Stimulated activated CD8-positive, alpha-beta memory T cell treated with anti-CD3 and anti-CD28 coated beads, Interleukin-4, amount 100 ng/mL, for 48 hours (primary cell): ENCODE data around the gene UGP2.

Source experiments
- DNase-seq: peaks from one replicate; pipeline ENCODE4 v3.0.0-alpha.2; 2020

The UGP2 gene

DNA sequence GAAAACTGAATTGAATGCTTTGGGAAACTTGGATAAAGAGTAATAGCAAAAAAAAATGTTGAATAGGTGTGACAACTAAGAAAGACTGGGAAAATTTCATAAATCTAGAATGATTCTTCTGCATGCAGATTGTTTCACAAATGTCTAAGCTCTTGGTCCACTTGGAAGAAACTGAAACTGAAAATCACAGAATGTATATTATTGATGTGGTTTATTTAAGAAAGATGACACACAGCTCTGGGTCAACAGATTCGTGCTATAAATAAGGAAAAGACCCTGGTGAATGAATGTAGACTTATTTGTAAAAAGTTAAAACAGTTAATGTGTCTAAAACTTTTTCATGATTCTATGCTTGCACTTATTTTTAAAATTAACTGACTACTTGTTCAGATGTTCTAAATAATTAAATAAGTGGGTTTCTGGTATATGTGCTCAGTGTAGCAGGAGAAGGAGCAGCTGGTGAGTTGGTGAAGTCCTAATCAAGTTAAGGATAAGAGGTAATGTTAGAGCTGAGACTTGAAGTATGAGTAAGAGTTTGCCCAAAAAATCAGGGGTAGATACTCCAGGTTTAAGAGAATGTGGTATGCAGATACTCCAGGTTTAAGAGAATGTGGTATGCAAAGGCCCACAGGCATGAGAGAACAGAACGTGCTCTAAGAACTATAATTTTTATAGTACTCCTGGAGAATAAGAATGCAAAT lies 24.5 kb downstream of the UGP2 start:
- no peak for DNase-seq

DNA sequence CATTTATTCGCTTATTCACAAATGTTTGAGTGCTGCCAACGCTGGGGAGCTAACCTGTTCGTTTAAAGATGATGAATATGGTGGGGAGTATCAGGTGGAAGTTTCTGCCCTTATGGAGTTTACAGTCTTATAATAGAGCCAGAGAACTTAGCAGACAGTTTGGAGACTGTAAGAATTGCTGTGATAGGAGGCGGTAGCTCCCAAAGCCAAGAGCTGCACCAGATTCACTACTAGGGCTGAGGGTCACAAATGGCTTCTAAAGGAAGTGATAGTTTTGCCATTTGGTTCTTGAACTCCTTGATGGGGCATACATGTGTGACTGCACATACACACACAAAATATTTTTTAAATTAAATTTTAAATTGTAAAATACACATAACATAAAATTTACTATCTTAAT lies 29.0 kb downstream of the UGP2 start:
- no peak for DNase-seq

DNA sequence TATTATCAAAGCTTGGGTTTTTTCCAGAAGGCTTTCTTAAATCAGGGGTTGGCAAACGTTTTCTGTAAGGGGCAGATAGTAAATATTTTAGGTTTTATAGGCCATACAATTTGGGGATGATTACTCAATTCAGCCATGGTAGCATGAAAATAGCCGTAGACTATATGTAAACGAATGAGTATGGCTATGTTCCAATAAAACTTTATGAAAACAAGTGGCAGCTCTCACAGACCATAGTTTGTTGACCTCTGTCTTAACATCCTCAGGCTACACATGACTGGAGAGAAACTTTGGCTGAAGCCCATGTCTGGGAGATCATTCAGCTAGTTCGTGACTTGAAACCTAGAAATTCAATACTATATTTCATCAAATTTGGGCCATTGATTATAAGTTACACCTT lies 30.2 kb downstream of the UGP2 start:
- DNase-seq = no peak

DNA sequence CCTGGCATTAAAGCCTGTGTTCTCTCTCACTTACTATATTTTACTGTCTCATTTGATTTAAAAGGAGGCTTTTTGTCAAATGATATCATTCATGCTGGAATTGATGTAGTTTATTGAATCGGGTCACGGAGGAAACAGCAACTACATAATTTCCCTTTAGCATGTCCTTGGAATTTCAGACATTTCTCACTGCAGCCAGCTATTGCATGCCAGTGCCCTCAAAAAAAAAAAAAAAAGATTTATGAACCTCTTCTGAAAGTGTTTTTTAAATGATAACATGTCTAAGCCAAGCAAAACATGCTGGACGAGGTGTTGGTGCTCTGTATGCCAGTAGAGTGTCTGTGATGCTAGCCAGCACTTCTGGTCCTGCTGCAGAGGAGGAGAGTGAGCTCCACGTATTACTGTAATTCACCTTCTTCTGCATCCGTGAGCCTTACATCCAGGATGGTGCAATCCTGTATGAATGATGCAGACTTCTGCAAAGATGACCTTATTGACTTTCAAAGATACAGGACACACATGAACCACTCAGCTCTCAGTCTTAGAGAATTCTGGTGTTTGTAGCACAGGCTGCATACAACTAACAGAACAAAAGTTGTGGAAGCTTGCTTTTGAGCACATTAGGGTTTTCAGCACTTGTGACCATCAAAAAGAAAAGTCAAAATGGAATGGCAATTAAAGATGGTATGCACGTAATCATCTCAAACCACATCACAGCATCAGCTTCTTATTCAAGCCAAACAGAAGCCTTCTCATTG lies 31.1 kb downstream of the UGP2 start:
- no peak for DNase-seq

- DNase-seq = no peak
These were observed 32.8 kb downstream of the UGP2 start for GRCh38 chr2:63874204-63875130.

DNA sequence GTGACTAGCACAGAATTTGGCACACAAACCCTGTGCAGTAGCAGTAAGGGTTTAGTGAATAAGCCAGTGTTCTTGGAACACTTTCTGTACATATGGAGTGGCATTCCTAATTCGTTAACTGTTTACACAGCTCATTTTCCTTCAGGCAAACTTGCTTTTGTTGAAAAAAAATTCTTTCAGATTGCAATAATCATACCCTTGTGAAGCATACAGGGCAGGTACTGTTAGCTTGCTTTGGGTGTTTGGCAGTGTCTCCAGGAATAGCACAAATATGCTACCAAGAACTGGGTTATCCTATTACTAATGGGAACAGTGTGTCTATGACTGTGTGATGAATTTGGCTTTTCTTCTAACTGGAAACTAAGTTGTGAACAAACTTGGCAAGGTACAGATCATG lies 33.4 kb downstream of the UGP2 start:
- no peak for DNase-seq

DNA sequence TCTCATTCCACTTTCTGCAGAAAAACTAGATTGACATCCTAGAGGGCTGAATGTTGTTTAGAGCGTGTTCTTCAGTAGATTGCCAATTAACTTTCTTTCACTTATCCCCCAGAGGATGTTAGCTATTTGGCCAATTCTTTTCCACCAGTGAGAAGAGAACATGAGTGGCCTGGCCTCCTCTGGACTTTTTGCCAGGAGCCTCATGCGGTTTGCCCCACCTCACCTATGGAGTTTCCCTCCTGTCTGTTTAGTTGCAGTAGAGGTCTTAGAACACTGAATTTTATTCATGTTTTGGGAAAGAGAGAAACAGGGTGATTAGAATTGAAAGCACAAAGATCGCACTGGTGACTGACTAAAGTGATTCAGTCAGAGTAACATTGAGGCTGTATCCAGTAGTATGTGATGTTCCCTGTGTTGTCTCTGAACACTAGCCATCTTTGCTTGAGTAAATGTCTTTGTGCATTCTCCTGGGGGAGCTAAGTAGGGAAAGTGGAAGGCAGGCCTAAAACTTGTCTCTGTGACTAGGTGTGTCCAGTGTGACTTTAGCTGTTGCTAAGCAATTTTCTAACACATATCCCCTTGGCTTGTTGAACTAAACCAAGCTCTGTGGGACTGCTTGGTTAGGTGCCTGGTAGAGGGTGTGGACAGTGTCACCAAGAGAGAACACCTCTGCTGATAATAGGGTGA lies 34.0 kb downstream of the UGP2 start:
- no peak for DNase-seq

- DNase-seq = no peak
These were observed 34.6 kb downstream of the UGP2 start for GRCh38 chr2:63876311-63876710.

DNA sequence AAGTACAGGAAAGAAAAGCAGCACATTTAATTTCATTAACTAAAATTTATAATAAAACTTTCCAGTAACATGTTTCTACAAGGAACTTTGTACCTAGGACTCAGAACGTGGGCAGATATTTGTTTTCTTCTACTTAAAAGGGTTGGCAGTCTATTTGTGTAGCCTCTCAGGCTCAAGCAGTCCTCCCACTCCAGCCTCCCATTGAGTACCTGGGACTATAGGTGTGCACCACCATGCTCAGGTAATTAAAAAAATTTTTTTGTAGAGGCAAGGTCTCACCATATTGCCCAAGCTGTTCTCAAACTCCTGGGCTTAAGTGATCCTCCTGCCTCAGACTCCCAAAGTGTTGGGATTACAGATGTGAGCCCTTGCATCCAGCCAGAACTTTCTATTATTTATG lies 36.8 kb downstream of the UGP2 start:
- no peak for DNase-seq

- DNase-seq = no peak
These were observed 38.3 kb downstream of the UGP2 start for GRCh38 chr2:63879876-63880433.

DNA sequence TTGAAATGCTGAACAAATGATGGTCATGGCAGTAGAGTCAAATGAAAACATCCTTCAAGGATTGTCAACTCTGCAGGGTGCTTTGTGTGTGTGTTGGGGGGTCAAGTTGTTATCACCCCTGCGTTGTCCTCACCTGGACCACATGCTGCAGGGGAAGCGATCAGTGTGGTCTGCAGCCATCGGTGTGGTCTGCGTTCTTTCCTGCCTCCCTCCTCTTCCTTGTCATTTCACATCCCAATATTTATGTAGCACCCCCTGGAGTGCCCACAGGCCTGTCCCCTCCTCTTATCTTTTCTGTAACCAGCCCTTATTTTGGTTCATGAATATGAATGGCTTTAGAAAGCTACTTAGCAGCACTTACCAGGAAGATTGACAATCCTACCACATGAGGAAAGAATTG lies 38.9 kb downstream of the UGP2 start:
- DNase-seq = no peak

GRCh38 chr2:63881205-63881604 lies 39.5 kb downstream of the UGP2 start:
- no peak for DNase-seq

DNA sequence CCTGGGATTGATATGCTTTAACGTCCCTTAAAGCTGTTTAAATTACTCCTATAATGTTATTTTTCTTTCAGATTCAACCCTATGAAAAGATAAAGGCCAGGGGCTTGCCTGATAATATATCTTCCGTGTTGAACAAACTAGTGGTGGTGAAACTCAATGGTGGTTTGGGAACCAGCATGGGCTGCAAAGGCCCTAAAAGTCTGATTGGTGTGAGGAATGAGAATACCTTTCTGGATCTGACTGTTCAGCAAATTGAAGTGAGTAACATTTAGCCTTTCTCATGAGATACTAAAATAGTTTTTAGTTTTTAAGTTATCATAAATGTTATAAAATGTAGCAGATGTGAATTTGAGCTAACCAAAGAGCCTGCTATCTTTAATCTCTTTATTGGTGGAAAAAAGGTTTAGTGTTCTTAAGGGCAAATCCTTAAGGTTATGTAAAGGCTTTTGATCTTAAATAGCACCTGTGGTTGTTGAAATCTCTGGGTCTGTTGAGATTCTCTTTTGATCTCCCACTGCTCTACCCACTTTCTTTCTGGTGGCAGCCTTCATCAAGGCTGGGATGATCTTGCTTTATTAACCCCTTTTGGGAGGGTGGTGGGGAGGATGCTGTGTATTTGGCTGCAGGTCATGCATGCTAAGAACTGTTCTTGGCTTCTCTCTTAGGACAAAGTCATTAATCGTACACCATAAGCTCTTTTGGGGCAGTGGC lies 40.9 kb downstream of the UGP2 start:
- no peak for DNase-seq

DNA sequence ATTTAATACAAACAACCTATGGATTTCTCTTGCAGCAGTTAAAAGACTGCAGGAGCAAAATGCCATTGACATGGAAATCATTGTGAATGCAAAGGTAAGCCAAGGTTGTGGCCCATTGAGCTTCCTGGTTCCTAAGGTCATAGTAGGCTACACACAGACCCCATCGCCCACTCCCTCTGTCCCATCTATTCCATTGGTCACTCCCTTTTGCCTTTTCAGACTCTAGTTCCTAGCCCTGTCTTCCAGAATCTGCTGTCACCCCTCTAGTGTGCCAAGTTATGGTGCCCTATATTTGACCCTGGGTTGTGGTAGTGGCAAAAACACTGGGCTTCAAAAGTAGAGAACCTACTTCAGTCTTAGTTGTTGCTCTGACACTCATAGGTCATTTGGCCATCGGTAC lies 44.7 kb downstream of the UGP2 start:
- no peak for DNase-seq

DNA sequence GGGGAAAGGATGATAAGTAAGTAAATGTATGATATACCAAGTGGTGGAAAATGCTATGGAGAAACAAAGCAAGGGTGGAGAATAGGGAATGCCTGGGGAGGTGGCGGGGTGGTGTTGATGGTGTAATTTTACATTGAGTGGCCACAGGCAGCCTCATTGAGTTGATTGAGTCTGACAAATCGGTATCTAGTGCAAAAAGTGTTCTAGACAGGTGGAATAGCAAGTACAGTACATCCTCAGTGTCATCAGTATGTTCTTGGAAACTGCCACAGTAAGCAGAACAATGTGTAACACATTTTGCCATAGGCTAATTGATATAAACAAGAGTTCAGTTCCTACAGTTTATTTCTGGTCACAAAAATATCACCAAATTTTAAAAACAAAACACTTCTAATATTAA lies 46.4 kb downstream of the UGP2 start:
- no peak for DNase-seq

- DNase-seq = peak; percentile 56
These were observed 47.0 kb downstream of the UGP2 start for GRCh38 chr2:63888490-63889402.

DNA sequence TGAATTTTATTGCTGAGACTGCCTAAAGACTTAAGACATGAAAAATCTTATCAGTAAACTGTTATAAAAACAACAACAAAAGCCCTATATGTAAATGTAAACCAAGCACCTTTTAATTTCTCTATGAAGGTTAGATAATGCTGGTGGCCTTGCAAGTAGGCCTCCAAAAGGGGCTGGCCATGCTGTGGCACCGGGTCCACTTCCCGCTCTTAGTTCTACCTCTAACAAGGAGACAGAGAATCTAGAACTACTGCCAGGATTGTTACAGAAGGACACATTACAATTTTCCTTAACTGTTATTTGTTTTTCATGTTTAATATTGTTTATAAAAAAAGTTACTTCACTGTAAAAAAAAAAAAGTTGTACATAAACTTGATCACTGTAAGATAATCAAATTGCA lies 49.0 kb downstream of the UGP2 start:
- DNase-seq = no peak

GRCh38 chr2:63891488-63892030 lies 49.9 kb downstream of the UGP2 start:
- no peak for DNase-seq

- DNase-seq = no peak
These were observed 51.5 kb downstream of the UGP2 start for GRCh38 chr2:63893163-63893562.

DNA sequence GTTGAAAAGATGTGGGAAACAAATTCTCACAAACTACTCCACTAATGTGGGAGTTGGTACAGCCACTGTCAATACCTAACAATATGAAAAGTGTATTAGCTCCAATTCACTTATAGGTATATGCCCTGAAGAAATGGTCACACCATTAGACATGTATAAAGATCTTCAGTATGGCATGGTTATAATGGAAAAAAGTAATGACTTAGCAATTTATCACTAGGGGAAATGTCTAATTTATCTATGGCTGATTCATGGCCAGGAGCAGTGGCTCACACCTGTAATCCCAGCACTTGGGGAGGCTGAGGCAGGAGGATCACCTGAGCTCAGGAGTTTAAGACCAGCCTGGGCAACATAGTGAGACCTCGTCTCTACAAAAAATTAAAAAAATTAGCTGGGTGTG lies 52.5 kb downstream of the UGP2 start:
- DNase-seq = no peak

GRCh38 chr2:63898839-63899238 lies 57.1 kb downstream of the UGP2 start:
- DNase-seq = no peak
